GM19035 (cell line): ENCODE results near the gene MTHFD2L.
"Not testable (repeated sequence)": the region's sequence is repeated elsewhere in the genome, so short reads cannot be mapped to it uniquely, and the experiment has no call there.

ENCODE experiments used
- ATAC-seq: cut with Tn5 transposase; IDR thresholded peaks from one replicate; pipeline ENCODE4 v1.9.1; 2021; ENCODE audit not compliant: unreplicated experiment

Gene MTHFD2L

GRCh38 chr4:74157561-74158465, at the start of gene MTHFD2L:
Gene MTHFD2L, plus strand, starts transcription at chr4:74158118. Its CDS starts 21 bp downstream, at chr4:74158139.
- ATAC-seq, result peak; percentile 98

- no peak for ATAC-seq
These were observed 49.3 kb upstream of the MTHFD2L start for GRCh38 chr4:74108457-74109115.

GRCh38 chr4:74109116-74109869, 48.6 kb upstream of the MTHFD2L start:
- ATAC-seq, result no peak

GRCh38 chr4:74109870-74110605, 47.9 kb upstream of the MTHFD2L start:
- no peak for ATAC-seq

- ATAC-seq, result no peak
These were observed 47.2 kb upstream of the MTHFD2L start for GRCh38 chr4:74110670-74111069.

- no peak for ATAC-seq
These were observed 46.5 kb upstream of the MTHFD2L start for GRCh38 chr4:74111306-74111975.

GRCh38 chr4:74111990-74112389, 45.9 kb upstream of the MTHFD2L start:
- ATAC-seq, result no peak

GRCh38 chr4:74112399-74113105, 45.4 kb upstream of the MTHFD2L start:
- ATAC-seq, result no peak

GRCh38 chr4:74114234-74114633, 43.7 kb upstream of the MTHFD2L start:
- no peak for ATAC-seq

GRCh38 chr4:74117024-74117534, 40.8 kb upstream of the MTHFD2L start:
- no peak for ATAC-seq

GRCh38 chr4:74118600-74119338, 39.1 kb upstream of the MTHFD2L start:
- no peak for ATAC-seq

- ATAC-seq, result no peak
These were observed 37.8 kb upstream of the MTHFD2L start for GRCh38 chr4:74120086-74120485.

GRCh38 chr4:74121643-74122579, 36.0 kb upstream of the MTHFD2L start:
- no peak for ATAC-seq

GRCh38 chr4:74123065-74123728, 34.7 kb upstream of the MTHFD2L start:
- ATAC-seq, result no peak

- ATAC-seq, result no peak
These were observed 32.9 kb upstream of the MTHFD2L start for GRCh38 chr4:74125029-74125428.

- ATAC-seq, result no peak
These were observed 30.2 kb upstream of the MTHFD2L start for GRCh38 chr4:74127745-74128144.

- not testable (repeated sequence) for ATAC-seq
These were observed 27.1 kb upstream of the MTHFD2L start for GRCh38 chr4:74130843-74131242.
